Upper lobe of right lung (tissue), 1 donor: ENCODE results near the gene PCK1. TPM values are rescaled to one million over a fixed set of nuclear protein-coding genes. Genes with fewer than 3 reads are reported as not detected.

Experiments
- ATAC-seq: fragments of 200-7000 bp; cut with Tn5 transposase; one replicate; pipeline ENCODE4 v1.9.1; 2020; ENCODE audit warnings: mild to moderate bottlenecking, moderate library complexity
- DNase-seq: peaks from one replicate; pipeline ENCODE4 v3.0.0-alpha.2; 2020
- H3K27ac ChIP-seq: fragments of 200-600 bp; one replicate; pipeline ENCODE4 v1.8.0; 2022
- H3K27me3 ChIP-seq: fragments of 200-600 bp; one replicate; pipeline ENCODE4 v1.8.0; 2022; ENCODE audit warnings: mild to moderate bottlenecking
- H3K36me3 ChIP-seq: fragments of 200-600 bp; one replicate; pipeline ENCODE4 v1.8.0; 2022
- H3K4me1 ChIP-seq: fragments of 200-600 bp; one replicate; pipeline ENCODE4 v1.8.0; 2022
- H3K4me3 ChIP-seq: fragments of 200-600 bp; one replicate; pipeline ENCODE4 v1.8.0; 2022; ENCODE audit warnings: mild to moderate bottlenecking
- H3K9me3 ChIP-seq: fragments of 200-600 bp; one replicate; pipeline ENCODE4 v1.8.0; 2022
- CTCF ChIP-seq: fragments of 200-600 bp; IDR thresholded peaks from one replicate; pipeline ENCODE4 v1.8.0; 2022; ENCODE audit warnings: antibody characterized with exemption
- intact Hi-C: fragments of 100-400 bp; cut with DNase I; formaldehyde crosslinking; loops from one replicate; pipeline ENCODE4 v1.11.0; 2022
- total RNA-seq: library from RNA; stranded (reverse); fragmentation: NEBNext Ultra II Directional; extraction: Animal tissue kit (Norgen Biotek cat#: 25700); gene quantifications from one replicate; pipeline ENCODE4 v1.2.1, GENCODE V29; 2021
- donor health status: DM: no; HTN: yes; CAD: no; lungs with severe emphysema.

PCK1 gene
- total RNA-seq, 1 donor from 2014 or later, result 4.7 TPM

DNA sequence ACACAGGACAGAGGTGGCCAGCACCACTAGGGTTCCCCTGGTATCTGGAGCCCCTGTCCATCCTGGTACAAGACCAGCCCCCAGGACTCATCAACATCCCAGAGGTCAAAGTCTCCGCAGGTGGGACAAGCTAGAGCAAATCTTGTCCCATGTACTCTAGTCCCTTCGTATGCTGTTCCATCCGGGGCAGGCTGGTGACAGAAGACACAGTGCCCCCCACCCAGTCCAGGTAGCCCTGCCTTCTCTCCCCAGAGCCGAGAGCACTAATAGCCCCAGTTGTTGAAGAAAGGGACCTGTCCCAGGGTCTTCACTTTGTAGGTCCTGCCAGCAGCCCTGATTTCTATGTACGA is 21.1 kb downstream of the PCK1 start:
- Histone ChIP-seq H3K4me3 (no peak overlapping the region), H3K9me3 (no peaks in the 10 kb centered on the region), H3K27ac (peak overlapping the region; percentile 47), H3K4me1 (peaks cover 19% of the 10 kb centered on the region), H3K27me3 (peaks cover 35% of the 10 kb centered on the region), H3K36me3 (no peaks in the 10 kb centered on the region)
- ATAC-seq, result no peak
- intact Hi-C loops, result no loop called here
- TF ChIP-seq CTCF, result no peak
- no peak for DNase-seq

DNA sequence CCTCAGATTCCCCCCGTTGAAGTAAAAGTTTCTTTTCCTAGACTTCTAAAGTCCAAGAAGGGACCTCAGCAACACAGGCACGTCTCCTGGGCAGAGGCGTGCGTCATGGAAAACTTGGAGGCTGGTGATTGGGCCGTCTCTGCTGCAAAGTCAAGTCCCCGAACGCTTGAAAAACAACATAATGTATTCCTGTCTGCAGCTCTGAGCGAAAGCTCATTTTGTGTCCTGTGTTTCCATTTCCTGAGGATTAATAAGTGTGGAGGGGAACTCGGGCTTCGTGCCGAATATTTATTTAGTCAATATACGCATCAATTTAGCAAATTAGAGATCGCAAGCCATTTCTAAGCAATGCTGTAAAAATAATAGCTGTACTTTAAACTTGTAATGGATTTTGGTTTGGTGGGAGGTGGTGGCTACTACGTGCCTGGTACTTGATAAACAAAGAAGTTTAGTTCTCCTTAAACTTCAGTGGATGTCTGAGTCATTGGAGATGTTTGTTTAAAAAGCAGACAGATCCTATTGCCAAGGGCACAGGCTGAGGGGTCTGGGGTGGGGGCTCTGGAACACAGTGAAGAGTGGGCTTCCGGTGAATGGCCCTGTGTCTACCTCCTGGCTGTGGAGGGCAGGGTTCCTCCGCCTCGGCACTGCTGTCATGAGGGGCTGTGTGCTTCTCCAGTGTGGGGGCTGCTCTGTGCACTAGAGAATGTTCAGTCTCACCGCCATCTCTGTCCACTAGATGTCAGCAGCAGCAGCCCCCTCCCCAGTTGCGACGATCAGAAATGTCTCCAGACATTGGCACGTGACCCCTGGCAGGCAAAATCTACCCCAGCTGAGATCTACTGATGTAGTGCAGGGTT is 21.8 kb downstream of the PCK1 start:
- Histone ChIP-seq H3K36me3 (no peaks in the 10 kb centered on the region), H3K27me3 (peaks cover 34% of the 10 kb centered on the region), H3K27ac (peak overlapping the region; percentile 47), H3K4me1 (peaks cover 19% of the 10 kb centered on the region), H3K9me3 (no peaks in the 10 kb centered on the region), H3K4me3 (no peak overlapping the region)
- peak; percentile 31 for TF ChIP-seq CTCF
- ATAC-seq, result no peak
- intact Hi-C loops, result no loop called here
- DNase-seq, result no peak

DNA sequence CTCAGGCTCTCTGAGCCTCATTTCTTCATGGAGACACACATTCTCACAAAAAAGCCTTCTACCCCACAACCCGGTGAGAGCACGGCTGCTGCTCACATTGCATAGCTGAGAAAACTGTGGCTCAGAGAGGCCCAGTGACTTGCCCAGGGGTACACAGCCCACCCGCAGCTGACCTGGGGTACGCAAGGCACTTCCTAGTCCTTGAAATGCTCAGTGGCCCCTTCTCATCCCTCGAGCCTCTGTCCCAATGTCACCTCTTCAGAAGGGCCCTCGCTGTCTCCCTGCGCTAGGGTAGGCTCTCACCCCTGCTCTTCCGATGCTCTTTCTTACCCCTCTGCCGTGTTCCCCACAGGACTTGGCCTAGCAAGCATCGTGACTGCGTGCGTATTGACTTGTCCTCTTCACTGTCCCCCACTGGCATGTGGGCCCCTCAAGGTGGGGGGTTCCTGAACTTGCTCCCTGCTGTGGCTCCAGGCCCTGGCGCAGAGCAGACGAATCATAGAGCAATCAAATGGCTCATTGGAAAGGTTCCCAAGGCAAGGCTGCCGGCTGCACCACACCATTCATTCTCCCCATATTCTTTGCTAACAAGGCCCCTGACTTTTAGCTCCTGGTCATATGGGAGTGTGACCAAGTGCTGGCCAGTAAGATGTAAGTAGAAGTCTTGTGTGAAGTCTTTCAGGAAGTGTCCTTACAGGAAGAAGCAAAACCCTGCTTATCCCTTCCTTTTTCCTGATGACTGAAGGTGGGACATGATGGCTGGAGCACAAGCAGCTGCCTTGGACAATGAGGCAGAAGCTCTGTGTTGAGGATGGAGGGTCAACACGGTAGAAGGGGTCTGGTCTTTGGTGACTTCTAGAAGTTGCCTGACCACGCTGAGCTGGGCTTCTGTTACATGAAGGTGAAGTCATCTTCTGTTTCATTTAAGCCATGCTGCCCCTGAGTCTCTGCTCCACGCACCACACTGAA is 22.7 kb downstream of the PCK1 start:
- DNase-seq (no peak), ATAC-seq (no peak)
- Histone ChIP-seq H3K27ac (peak overlapping the region; percentile 47), H3K36me3 (no peaks in the 10 kb centered on the region), H3K4me3 (no peak overlapping the region), H3K27me3 (peaks cover 26% of the 10 kb centered on the region), H3K9me3 (no peaks in the 10 kb centered on the region), H3K4me1 (peaks cover 19% of the 10 kb centered on the region)
- no peak for TF ChIP-seq CTCF
- intact Hi-C loops, result no loop called here

GRCh38 chr20:57584768-57585461 is 24.0 kb downstream of the PCK1 start:
- H3K27ac ChIP-seq, result no peak overlapping the region
- no peaks in the 10 kb centered on the region for H3K9me3 ChIP-seq
- DNase-seq, result no peak
- peaks cover 19% of the 10 kb centered on the region for H3K4me1 ChIP-seq
- H3K4me3 ChIP-seq, result no peak overlapping the region
- no peaks in the 10 kb centered on the region for H3K36me3 ChIP-seq
- intact Hi-C loops, result no loop called here
- peaks cover 20% of the 10 kb centered on the region for H3K27me3 ChIP-seq
- no peak for ATAC-seq
- no peak for TF ChIP-seq CTCF

GRCh38 chr20:57585466-57586213 is 24.7 kb downstream of the PCK1 start:
- Histone ChIP-seq H3K4me1 (peaks cover 19% of the 10 kb centered on the region), H3K9me3 (no peaks in the 10 kb centered on the region), H3K36me3 (no peaks in the 10 kb centered on the region), H3K27me3 (peaks cover 13% of the 10 kb centered on the region), H3K4me3 (no peak overlapping the region), H3K27ac (no peak overlapping the region)
- intact Hi-C loops, result no loop called here
- TF ChIP-seq CTCF, result no peak
- DNase-seq, result no peak
- ATAC-seq, result no peak
